Posterior vena cava (tissue), 2 donors: ENCODE measurements around the gene CCNI2. TPM values are rescaled to one million over a fixed set of nuclear protein-coding genes. Genes with fewer than 3 reads are reported as not detected.
"Not testable (repeated sequence)": the region's sequence is repeated elsewhere in the genome, so short reads cannot be mapped to it uniquely, and the experiment has no call there.

Experiments
- DNase-seq: peaks from one replicate; pipeline ENCODE4 v3.0.0-alpha.2; 2020; ENCODE audit warnings: low spot score
- intact Hi-C, 2 donors: fragments of 100-400 bp; cut with DNase I; formaldehyde crosslinking; loops; one replicate each; pipeline versions ENCODE4 v1.14.1 to v1.14.2; 2022 to 2023
- total RNA-seq, 2 donors: library from RNA; stranded (reverse); fragmentation: NEBNext Ultra II Directional; extraction: Animal tissue kit (Norgen Biotek cat#: 25700); gene quantifications; one replicate each; pipeline ENCODE4 v1.2.1, GENCODE V29; 2021
- donor health status: DM: yes; HTN: yes; CAD: no.
- donor health status: DM: yes; HTN: yes; CAD: no.

The CCNI2 gene
- total RNA-seq, 2 donors from 2014 or later, result not detected

DNA sequence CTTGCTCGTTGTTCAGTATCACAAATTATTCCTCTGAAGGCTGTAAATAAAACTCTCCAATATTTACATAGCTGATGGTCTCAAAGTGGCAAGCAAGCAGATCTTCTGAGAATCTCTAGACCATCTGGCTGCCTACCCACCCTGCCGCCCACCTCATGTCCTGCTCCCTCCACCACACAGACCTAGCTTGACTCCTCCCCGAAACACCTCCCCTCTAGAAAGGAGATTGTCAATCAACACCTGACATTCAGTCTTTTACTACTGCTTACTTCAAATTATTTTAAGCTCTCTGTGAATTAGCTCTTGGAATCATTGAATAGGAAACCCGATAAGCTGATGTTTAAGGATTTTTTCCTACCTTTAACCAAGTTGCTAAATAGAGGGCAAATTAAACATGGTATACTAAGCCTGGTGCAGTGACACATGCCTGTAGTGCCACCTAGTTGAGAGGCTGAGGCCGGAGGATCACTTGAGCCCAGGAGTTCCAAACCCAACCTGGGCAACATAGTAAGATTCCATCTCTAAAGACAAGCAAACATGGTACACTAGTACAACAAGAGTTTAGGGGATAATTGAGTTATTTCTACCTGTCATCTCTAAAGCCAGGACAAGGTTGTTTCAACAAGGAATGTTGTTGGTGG lies 54.9 kb downstream of the CCNI2 start:
- no peak for DNase-seq
- intact Hi-C loops, result no loop called here

- intact Hi-C loops, result not testable (repeated sequence)
Measured at GRCh38 chr5:132802685-132803066, 55.5 kb downstream of the CCNI2 start.

More at GRCh38 chr5:132802685-132803066, 55.5 kb downstream of the CCNI2 start:
- not testable (repeated sequence) for DNase-seq

Other genes with a start within 250 kb of the CCNI2 start
- not detected for gene IL5, start 203.9 kb upstream of the CCNI2 start, total RNA-seq
- gene RAD50, start 190.4 kb upstream of the CCNI2 start, total RNA-seq, result 10 to 100 TPM; 30.3 to 31.3 TPM
- gene IL13, start 89.3 kb upstream of the CCNI2 start, total RNA-seq, result under 1 TPM in 1 of 2 donors, not detected in 1; 0.29 TPM
- not detected for gene IL4, start 73.4 kb upstream of the CCNI2 start, total RNA-seq
- 10 to 100 TPM in 1 of 2 donors, 1 to 10 TPM in 1; 7.5 to 10.0 TPM for gene KIF3A, start 9.9 kb upstream of the CCNI2 start, total RNA-seq
- 10 to 100 TPM; 42.9 to 54.8 TPM for gene SEPTIN8, start 29.8 kb downstream of the CCNI2 start, total RNA-seq
- not detected for gene SOWAHA, start 65.9 kb downstream of the CCNI2 start, total RNA-seq
- 1 to 10 TPM; 5.2 to 6.8 TPM for gene SHROOM1, start 83.2 kb downstream of the CCNI2 start, total RNA-seq
- under 1 TPM; 0.33 to 0.51 TPM for gene GDF9, start 119.0 kb downstream of the CCNI2 start, total RNA-seq
- 100 to 1,000 TPM; 364 to 379 TPM for gene UQCRQ, start 119.2 kb downstream of the CCNI2 start, total RNA-seq
- gene LEAP2, start 126.2 kb downstream of the CCNI2 start, total RNA-seq, result under 1 TPM; 0.48 to 0.69 TPM
- 10 to 100 TPM; 78.2 to 90.3 TPM for gene AFF4, start 216.2 kb downstream of the CCNI2 start, total RNA-seq